Measurements from ENCODE around the gene KCND3.

DNA sequence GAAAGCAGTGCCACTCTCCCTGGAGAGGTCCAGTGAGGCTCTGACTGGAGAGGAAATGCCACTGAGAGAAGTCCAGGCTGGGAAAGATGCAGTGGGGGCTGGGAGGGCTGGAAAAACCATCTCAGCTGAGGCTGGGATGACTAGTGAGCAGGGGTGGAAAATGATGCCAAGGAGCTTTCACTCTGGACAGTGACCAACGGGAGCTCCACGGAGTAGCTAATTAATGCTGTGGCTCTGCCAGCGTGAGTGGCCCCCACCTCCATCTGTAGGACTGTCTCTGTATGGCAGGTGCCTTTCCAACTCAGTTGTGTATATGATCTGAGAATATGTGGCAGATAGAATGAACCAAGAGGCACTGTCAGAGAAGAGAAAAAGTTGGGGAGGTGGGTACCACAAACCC lies 147.1 kb downstream of the KCND3 start:
- TF ChIP-seq CTCF (conservative IDR thresholded peaks at IDR 0.05; ENCODE audit: low read length) (no peak), EZH2phosphoT487 (IDR thresholded peaks at IDR 0.05; ENCODE audit: borderline replicate concordance) (no peak)
